Measurements from ENCODE around the gene GAK. TPM values are rescaled to one million over a fixed set of nuclear protein-coding genes. Genes with fewer than 3 reads are reported as not detected.

The GAK gene
- total and polyA plus RNA-seq, 4 donors: 41.8 to 78.8 (median 61.1) TPM

DNA sequence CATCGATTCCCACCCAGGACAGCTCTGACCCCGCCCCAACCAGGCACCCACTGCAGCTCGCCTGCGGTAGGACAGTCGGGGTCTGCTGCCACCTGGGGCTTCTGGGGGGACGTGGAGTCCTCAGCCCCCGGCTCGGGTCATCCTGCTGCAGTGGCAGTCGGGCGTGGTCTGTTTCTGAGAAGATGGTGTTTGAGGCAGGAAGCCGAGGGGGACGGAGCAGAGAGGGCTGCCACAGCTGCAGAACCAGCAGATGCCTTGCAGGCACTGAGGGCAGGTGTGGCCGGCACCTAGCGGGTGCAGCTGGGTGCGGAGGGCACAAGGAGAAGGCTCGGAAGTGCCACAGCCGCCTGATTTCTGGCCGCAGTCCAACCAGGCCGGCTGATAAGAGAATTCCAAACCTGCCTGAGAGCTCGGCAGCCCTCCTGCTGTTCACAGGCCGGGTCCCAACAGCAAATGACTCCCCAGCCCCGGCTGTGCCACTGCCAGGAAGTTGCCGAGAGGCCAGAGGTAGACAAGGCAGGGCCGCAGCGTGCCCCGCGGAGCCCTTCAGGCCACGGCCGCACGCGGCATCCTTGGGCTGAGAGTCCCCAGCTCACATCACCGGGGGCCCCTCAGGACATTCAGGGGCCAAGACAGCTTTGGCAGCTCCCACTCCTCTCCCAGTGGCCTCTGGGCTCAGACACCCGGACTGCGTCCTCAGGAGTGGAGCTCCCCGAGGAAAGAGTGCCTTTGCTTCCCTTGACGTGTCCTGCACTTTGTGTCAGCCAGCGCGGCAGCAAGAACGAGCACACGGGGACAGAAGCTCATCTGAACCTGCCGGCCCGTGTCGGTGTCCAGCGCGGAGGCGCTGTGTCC is 96.7 kb downstream of the GAK start:
- H3K36me3 ChIP-seq (ENCODE audit: control insufficient read depth, insufficient read depth, low read length): peaks cover 11% of the 10 kb centered on the region

GRCh38 chr4:834368-835147 is 97.6 kb downstream of the GAK start:
- DNase-seq (ENCODE audit: low read depth in 4 of 6, low spot score in 6 of 6): no peak
- WGBS (ENCODE audit: insufficient coverage): 85% methylated on average over 20 of the region's 29 CpGs
- no peak overlapping the region for H3K27ac ChIP-seq (ENCODE audit: low read depth, low read length)

More for the DNA sequence above, 96.7 kb downstream of the GAK start:
- H3K27ac ChIP-seq (ENCODE audit: low read depth, low read length): no peak overlapping the region
- 86% methylated on average over 46 of the region's 46 CpGs for WGBS (ENCODE audit: insufficient coverage)
- H3K27me3 ChIP-seq (ENCODE audit: control insufficient read depth, insufficient read depth, low read length): no peaks in the 10 kb centered on the region
- no peak for DNase-seq (ENCODE audit: low read depth in 4 of 6, low spot score in 6 of 6)
- no peak overlapping the region for H3K4me3 ChIP-seq (ENCODE audit: low read depth, low read length)
- H3K9me3 ChIP-seq (ENCODE audit: control insufficient read depth, insufficient read depth, low read length): peaks cover 10% of the 10 kb centered on the region
- peaks cover 7% of the 10 kb centered on the region for H3K4me1 ChIP-seq (ENCODE audit: control insufficient read depth, insufficient read depth, low read length)

DNA sequence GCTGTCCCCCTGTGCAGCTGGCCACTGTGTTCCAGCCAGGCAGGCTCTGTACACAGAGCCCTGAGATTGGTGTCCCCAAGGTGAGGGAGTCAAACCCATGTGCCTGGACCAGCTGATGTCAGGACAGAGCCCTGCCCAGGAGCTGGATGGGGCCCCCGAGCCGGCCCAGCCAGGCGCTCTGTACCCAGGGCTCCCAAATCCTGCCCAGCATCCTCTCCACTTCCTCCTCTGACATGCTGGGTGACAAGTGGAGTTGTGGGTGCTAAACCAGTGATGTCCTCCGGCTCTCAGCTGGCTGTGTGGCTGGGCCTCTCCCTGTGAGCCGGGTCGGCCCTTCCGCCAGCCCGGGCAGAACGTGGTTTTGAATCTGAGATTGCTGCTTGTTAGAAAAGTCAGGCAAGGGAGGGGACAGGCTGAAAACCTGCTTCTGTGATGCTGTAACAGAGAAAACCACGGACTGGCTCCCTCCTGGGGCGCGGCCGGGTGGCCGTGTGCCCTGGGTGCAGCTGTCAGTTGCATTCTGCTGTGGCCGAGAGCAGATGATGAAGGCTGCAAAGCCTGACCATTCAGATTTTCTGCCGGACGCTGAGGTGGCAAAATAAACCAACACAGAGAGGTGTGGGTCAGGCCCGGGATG is 98.3 kb downstream of the GAK start:
- Histone ChIP-seq H3K27ac (ENCODE audit: low read depth, low read length) (no peak overlapping the region), H3K36me3 (ENCODE audit: control insufficient read depth, insufficient read depth, low read length) (peaks cover 11% of the 10 kb centered on the region), H3K4me1 (ENCODE audit: control insufficient read depth, insufficient read depth, low read length) (peaks cover 7% of the 10 kb centered on the region), H3K9me3 (ENCODE audit: control insufficient read depth, insufficient read depth, low read length) (peaks cover 10% of the 10 kb centered on the region), H3K27me3 (ENCODE audit: control insufficient read depth, insufficient read depth, low read length) (no peaks in the 10 kb centered on the region), H3K4me3 (ENCODE audit: low read depth, low read length) (no peak overlapping the region)
- whole genome bisulfite sequencing (ENCODE audit: insufficient coverage): 76% methylated on average over 14 of the region's 18 CpGs
- DNase-seq (ENCODE audit: low read depth in 4 of 6, low spot score in 6 of 6): no peak

More at GRCh38 chr4:834368-835147, 97.6 kb downstream of the GAK start:
- Histone ChIP-seq H3K4me3 (ENCODE audit: low read depth, low read length) (no peak overlapping the region), H3K9me3 (ENCODE audit: control insufficient read depth, insufficient read depth, low read length) (peaks cover 10% of the 10 kb centered on the region), H3K27me3 (ENCODE audit: control insufficient read depth, insufficient read depth, low read length) (no peaks in the 10 kb centered on the region), H3K4me1 (ENCODE audit: control insufficient read depth, insufficient read depth, low read length) (peaks cover 7% of the 10 kb centered on the region), H3K36me3 (ENCODE audit: control insufficient read depth, insufficient read depth, low read length) (peaks cover 11% of the 10 kb centered on the region)

DNA sequence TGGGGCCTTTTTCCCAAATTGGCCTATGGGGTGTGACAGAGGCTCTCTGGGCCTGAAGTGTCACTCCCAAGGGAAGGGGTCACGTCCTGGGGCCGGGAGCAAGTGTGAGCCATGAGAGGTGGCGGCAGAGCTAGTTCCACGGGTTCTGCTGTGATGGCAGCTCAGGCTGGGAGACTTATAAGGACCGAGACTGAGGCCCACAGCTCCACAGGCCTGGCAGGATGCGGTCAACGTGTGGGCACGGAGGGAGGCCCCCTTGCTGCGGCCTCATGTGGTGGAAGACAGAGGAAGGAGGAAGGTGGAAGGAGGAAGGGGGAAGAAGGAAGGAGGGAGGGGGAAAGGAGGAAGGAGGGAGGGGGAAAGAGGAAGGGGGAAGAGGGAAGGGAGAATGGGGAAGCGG is 99.0 kb downstream of the GAK start:
- Histone ChIP-seq H3K27me3 (ENCODE audit: control insufficient read depth, insufficient read depth, low read length) (no peaks in the 10 kb centered on the region), H3K4me3 (ENCODE audit: low read depth, low read length) (no peak overlapping the region), H3K9me3 (ENCODE audit: control insufficient read depth, insufficient read depth, low read length) (peaks cover 8% of the 10 kb centered on the region), H3K4me1 (ENCODE audit: control insufficient read depth, insufficient read depth, low read length) (peaks cover 7% of the 10 kb centered on the region), H3K27ac (ENCODE audit: low read depth, low read length) (no peak overlapping the region), H3K36me3 (ENCODE audit: control insufficient read depth, insufficient read depth, low read length) (peaks cover 11% of the 10 kb centered on the region)
- DNase-seq (ENCODE audit: low read depth in 4 of 6, low spot score in 6 of 6): no peak
- 54% methylated on average over 10 of the region's 10 CpGs for WGBS (ENCODE audit: insufficient coverage)

GRCh38 chr4:832536-832935 is 99.6 kb downstream of the GAK start:
- H3K36me3 ChIP-seq (ENCODE audit: control insufficient read depth, insufficient read depth, low read length): peaks cover 11% of the 10 kb centered on the region
- peaks cover 2% of the 10 kb centered on the region for H3K9me3 ChIP-seq (ENCODE audit: control insufficient read depth, insufficient read depth, low read length)
- no peaks in the 10 kb centered on the region for H3K27me3 ChIP-seq (ENCODE audit: control insufficient read depth, insufficient read depth, low read length)
- no peak overlapping the region for H3K27ac ChIP-seq (ENCODE audit: low read depth, low read length)
- H3K4me3 ChIP-seq (ENCODE audit: low read depth, low read length): no peak overlapping the region
- peaks cover 9% of the 10 kb centered on the region for H3K4me1 ChIP-seq (ENCODE audit: control insufficient read depth, insufficient read depth, low read length)
- no peak for DNase-seq (ENCODE audit: low read depth in 4 of 6, low spot score in 6 of 6)
- WGBS (ENCODE audit: insufficient coverage): 95% methylated on average over 8 of the region's 9 CpGs

DNA sequence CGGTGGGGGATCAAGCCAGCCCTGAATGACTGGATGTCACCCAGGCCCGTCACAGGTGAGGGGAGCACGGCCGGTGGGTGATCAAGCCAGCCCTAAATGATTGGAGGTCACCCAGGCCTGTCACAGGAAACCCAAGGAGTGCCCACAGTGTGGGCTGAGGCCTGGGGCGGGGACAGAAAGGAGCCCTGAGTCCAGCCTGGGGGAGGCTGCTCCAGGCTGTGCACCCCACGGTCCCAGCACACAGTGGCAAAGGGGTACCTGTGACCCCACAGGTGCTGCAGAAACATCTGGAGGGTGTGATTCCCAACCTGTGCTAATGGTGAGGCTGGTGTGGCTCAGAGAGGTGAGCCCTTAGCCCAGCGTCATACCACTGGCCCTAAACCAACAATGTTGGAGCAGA is 100.0 kb downstream of the GAK start:
- 94% methylated on average over 6 of the region's 7 CpGs for WGBS (ENCODE audit: insufficient coverage)
- H3K36me3 ChIP-seq (ENCODE audit: control insufficient read depth, insufficient read depth, low read length): peaks cover 11% of the 10 kb centered on the region

DNA sequence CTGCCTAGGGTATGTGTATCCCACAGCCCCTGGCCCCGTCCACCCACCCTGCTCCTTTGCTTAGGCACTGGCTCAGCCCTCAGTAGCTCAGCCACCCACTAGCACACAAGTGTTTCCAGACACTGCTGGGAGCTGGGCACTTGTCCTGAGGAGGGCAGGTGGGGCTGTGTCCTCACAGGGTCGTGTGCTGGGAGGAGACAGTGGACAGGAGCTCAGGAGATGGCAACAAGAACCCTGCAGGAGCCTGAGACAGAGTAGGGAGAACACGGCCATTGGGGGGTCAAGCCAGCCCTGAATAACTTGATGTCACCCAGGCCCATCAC is 100.7 kb downstream of the GAK start:
- H3K27ac ChIP-seq (ENCODE audit: low read depth, low read length): no peak overlapping the region
- peaks cover 12% of the 10 kb centered on the region for H3K4me1 ChIP-seq (ENCODE audit: control insufficient read depth, insufficient read depth, low read length)
- H3K27me3 ChIP-seq (ENCODE audit: control insufficient read depth, insufficient read depth, low read length): no peaks in the 10 kb centered on the region
- peaks cover 11% of the 10 kb centered on the region for H3K36me3 ChIP-seq (ENCODE audit: control insufficient read depth, insufficient read depth, low read length)
- H3K9me3 ChIP-seq (ENCODE audit: control insufficient read depth, insufficient read depth, low read length): no peaks in the 10 kb centered on the region
- 81% methylated on average over 3 of the region's 3 CpGs for WGBS (ENCODE audit: insufficient coverage)
- no peak for DNase-seq (ENCODE audit: low read depth in 4 of 6, low spot score in 6 of 6)
- H3K4me3 ChIP-seq (ENCODE audit: low read depth, low read length): no peak overlapping the region

More for the DNA sequence above, 100.0 kb downstream of the GAK start:
- Histone ChIP-seq H3K9me3 (ENCODE audit: control insufficient read depth, insufficient read depth, low read length) (no peaks in the 10 kb centered on the region), H3K4me3 (ENCODE audit: low read depth, low read length) (no peak overlapping the region), H3K27ac (ENCODE audit: low read depth, low read length) (no peak overlapping the region), H3K4me1 (ENCODE audit: control insufficient read depth, insufficient read depth, low read length) (peaks cover 14% of the 10 kb centered on the region), H3K27me3 (ENCODE audit: control insufficient read depth, insufficient read depth, low read length) (no peaks in the 10 kb centered on the region)
- no peak for DNase-seq (ENCODE audit: low read depth in 4 of 6, low spot score in 6 of 6)

- no peak for DNase-seq (ENCODE audit: low read depth in 4 of 6, low spot score in 6 of 6)
- Histone ChIP-seq H3K27me3 (ENCODE audit: control insufficient read depth, insufficient read depth, low read length) (no peaks in the 10 kb centered on the region), H3K4me3 (ENCODE audit: low read depth, low read length) (no peak overlapping the region), H3K27ac (ENCODE audit: low read depth, low read length) (no peak overlapping the region), H3K9me3 (ENCODE audit: control insufficient read depth, insufficient read depth, low read length) (no peaks in the 10 kb centered on the region), H3K4me1 (ENCODE audit: control insufficient read depth, insufficient read depth, low read length) (peaks cover 12% of the 10 kb centered on the region), H3K36me3 (ENCODE audit: control insufficient read depth, insufficient read depth, low read length) (peaks cover 11% of the 10 kb centered on the region)
- 75% methylated on average over 18 of the region's 23 CpGs for WGBS (ENCODE audit: insufficient coverage)
These were observed 101.3 kb downstream of the GAK start for GRCh38 chr4:830601-831482.

Data from spinal cord (tissue), 10 donors.